GM21717 (cell line): Measurements from ENCODE around the gene PLCL1.

Experiments
- ATAC-seq: cut with Tn5 transposase; IDR thresholded peaks from one replicate; pipeline ENCODE4 v1.9.1; 2021; ENCODE audit warnings: mild to moderate bottlenecking, moderate library complexity; ENCODE audit not compliant: unreplicated experiment

PLCL1 gene

GRCh38 chr2:198053148-198053547 is 248.8 kb downstream of the PLCL1 start:
- ATAC-seq = no peak

GRCh38 chr2:198053776-198054175 is 249.4 kb downstream of the PLCL1 start:
- ATAC-seq = no peak

DNA sequence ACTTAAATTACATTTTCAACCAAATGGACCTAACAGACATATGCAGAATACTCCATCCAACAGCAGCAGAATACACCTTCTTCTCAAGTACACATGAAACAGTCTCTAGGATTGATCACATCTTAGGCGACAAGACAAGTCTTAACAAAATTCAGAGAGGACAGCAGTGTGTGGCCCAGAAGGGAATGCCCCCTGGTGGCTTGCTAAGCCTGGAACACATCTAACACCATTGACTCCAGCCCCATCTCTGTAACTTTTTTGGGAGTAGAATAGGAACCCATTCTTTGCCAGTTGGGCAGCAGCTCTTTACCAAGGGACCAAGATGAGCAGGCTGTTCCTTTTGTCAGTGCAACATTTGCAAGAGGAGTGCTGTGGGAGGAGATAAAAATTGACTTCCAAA is 249.9 kb downstream of the PLCL1 start:
- ATAC-seq = peak; percentile 89

GRCh38 chr2:198055716-198056115 is 251.3 kb downstream of the PLCL1 start:
- no peak for ATAC-seq

GRCh38 chr2:198056836-198057235 is 252.4 kb downstream of the PLCL1 start:
- ATAC-seq = no peak

DNA sequence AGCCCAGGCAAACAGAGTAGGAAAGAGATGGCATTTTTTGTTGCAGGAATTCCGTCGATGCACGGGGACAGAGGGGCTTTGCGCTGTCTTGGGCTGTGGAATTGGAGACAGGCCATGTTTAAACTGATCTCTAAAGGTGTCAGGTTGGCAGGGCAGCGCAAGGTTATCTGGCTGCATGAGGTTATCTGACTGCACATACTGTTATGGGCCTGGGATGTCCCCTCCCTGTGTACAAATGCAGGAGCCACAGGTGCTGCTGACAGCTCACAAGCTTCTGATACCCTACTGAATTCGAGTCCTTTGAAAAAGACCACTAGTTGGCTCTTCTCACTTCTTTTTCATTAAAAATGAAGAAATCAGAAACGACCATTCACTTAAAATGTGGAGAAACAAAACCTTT is 255.4 kb downstream of the PLCL1 start:
- ATAC-seq = no peak

- ATAC-seq = no peak
Observed at GRCh38 chr2:198060277-198060676, 255.9 kb downstream of the PLCL1 start.

GRCh38 chr2:198062826-198063225 is 258.4 kb downstream of the PLCL1 start:
- ATAC-seq = no peak

DNA sequence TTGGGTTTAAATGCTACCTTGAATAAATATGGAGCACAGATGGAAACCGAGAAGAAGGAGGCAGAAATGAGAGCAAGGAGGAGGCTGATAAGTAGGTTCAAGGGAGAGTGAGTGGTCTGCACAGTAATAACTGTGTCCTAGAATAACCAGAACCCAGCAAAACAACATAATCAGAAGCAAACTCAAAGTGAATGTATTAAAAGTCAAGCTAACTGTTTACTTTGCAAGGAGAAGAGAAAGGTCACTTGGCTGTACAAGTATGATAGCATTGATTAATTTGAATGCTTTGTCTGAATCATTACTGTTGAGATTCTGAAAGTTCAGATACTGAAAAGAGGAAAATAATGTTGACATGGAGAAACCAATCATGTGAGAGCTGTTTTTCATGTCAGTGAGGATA is 258.8 kb downstream of the PLCL1 start:
- no peak for ATAC-seq

GRCh38 chr2:198065322-198065721 is 260.9 kb downstream of the PLCL1 start:
- no peak for ATAC-seq

- no peak for ATAC-seq
Observed at GRCh38 chr2:198066597-198066996, 262.2 kb downstream of the PLCL1 start.

DNA sequence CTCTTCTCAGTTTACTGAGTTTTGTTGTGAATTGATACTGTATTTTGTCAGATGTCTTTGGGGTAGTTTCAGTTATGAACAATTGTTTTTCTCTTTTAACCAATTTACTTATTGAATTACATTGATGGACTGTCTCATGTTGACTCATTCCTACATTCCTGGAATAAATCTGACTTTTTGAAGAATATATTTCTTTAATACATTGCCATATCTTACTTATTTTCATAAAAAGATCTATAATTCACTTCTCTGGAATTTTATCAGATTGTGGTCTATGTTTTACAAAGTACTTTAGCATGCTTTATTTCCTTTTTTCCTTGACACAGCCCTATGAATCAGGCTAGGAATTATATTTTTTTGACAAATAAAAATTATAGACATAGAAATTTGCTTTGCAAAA is 268.3 kb downstream of the PLCL1 start:
- no peak for ATAC-seq

DNA sequence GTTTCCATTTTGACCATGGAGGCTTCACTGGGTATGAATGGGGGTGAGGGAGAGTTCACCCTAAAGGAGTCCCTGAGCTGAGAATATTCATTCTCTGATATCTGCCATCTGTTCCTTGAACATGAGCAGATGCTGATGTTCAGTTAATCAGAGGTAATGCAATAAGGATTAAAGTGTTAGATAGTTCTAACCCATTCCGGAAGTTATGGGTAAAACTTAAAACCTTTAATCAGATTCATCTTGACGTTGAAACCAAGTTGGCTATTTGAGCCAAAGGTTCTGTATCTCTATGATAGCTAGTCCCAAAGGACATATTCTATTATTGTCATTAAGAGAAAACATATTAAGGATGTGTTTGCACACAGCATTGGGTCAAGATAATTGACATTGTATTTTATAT is 268.9 kb downstream of the PLCL1 start:
- no peak for ATAC-seq

DNA sequence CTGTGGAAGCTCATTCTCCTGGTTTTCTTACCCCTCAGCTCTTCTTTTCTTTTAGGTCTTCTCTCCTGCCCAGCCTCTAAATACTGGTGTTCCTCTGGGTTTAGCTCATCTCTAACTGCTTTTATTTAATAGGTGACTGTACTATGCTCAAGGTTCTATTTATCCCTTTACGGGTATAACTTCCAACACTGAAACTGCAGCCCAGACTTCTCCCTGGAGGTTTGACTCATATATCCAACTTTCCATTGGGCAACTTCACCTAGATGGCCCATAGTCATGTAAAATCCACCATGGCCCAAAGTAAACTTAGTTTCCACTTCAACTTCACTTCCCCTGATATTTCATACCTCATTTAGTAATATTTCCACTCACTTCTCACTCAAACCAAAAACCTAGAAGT is 273.1 kb downstream of the PLCL1 start:
- no peak for ATAC-seq

GRCh38 chr2:198080879-198081765 is 276.7 kb downstream of the PLCL1 start:
- no peak for ATAC-seq

DNA sequence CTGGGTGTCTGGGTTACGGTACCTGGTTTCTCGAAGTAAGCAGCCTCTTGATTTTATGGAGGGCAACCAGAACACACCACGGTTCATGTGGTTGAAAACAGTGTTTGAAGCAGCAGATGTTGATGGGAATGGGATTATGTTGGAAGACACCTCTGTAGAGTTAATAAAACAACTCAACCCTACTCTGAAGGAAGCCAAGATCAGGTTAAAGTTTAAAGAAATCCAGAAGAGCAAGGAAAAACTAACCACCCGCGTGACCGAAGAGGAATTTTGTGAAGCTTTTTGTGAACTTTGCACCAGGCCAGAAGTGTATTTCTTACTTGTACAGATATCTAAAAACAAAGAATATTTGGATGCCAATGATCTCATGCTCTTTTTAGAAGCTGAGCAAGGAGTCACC is 279.8 kb downstream of the PLCL1 start:
- ATAC-seq = no peak

DNA sequence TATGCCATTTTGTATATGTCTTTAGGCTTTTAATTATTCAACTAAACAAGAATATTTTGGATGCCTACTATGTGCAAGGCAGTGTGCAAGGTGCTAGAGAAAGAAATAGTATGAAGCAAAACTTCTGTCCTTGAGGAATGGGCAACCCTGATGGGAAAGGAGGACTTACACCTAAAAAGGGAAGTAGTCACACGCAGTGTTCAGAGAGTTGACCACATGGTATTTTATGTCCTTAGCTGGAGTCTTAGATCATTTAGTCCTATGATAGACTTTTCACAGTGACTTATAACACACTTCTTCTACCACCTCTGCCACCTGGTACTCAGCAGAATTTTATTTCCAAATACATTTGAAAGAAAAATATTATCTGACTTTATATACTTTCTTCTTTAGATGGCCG is 291.6 kb downstream of the PLCL1 start:
- no peak for ATAC-seq

DNA sequence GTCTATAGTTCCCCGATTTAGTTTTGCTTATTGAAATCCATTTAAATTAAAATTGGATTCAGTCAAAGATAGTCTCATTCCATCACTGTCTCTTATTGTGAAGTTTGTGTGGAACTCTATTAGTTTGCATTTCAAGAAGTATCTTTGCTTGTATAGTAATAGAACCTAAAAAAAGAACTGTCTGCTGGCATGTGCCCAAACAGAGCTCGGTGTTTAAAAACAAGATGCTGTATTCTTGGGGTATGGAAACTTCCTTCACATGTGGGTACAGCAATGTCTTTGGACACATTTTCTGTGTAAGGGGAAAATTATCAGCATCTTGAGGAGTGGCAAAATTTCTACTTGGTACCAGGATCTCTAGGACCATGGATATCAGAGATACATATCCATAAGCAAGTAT is 292.6 kb downstream of the PLCL1 start:
- ATAC-seq = no peak

GRCh38 chr2:198097630-198098029 is 293.2 kb downstream of the PLCL1 start:
- ATAC-seq = no peak

- no peak for ATAC-seq
Observed at GRCh38 chr2:198098386-198098785, 294.0 kb downstream of the PLCL1 start.

DNA sequence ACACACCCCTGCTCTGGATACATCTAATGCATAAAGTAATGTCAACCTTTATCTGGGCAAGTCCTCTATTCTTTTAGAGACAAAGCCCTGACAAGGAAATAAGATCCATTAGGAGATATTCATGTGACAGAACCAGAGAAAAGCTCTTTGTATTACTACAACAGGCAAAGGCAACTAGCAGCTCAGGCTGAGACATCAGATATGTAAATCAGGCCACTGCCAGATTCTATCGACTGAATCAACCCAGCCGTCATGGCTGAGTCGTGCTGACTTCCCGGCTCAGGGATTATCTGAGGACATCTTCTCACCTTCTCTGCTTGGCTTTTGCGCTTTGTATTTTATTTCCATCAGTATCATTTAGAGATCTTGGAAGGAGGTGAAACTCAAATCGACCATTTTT is 294.5 kb downstream of the PLCL1 start:
- ATAC-seq = no peak

GRCh38 chr2:198100346-198100745 is 296.0 kb downstream of the PLCL1 start:
- ATAC-seq = no peak

DNA sequence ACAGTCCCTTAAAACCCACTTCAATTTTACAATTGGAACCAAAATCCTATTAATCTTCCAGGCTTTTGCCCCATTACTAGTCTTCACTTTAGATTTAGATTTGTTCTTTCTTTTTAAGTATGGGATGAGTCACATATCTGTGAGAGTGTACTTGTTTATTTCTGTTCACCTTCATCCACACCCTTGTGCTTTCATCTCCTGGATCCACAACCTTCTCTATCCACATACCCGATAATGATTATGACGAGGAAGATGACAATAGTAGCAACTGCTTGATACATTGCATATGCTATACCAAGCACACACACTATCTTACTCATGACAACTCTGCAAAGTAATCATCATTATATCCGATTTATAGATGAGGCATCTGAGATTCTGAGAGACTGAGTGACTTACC is 297.3 kb downstream of the PLCL1 start:
- no peak for ATAC-seq
